Transverse colon (tissue), 3 donors: ENCODE data around the gene HDLBP.

Source experiments
- EP300 ChIP-seq: sonication (generic); formaldehyde crosslinking; IDR thresholded peaks from one replicate; pipeline ENCODE4 v1.6.1; 2017; ENCODE audit warnings: antibody characterized with exemption, low read depth
- POLR2A ChIP-seq: fragments of 450-650 bp; IDR thresholded peaks from one replicate; pipeline ENCODE4 v1.6.1; 2016; ENCODE audit warnings: antibody characterized with exemption, mild to moderate bottlenecking, moderate library complexity
- TF ChIP-seq, protein P1 (sequence below), 5 experiments: fragments of 200-600 bp in 3 of 5; fragments of 450-650 bp in 2 of 5; sonication (generic) in 3 of 5; IDR thresholded peaks; 1 replicate in 2 of 5; 2 replicates in 3 of 5; pipeline ENCODE4 v1.5.1; 2016 to 2017; ENCODE audit warnings: antibody characterized with exemption in 5 of 5, inconsistent platforms in 3 of 5, mild to moderate bottlenecking in 2 of 5, moderate library complexity in 1 of 5

GRCh38 chr2:241244368-241244767, 71.1 kb downstream of the HDLBP start:
- TF ChIP-seq POLR2A, result no peak
- TF ChIP-seq, protein P1, sequence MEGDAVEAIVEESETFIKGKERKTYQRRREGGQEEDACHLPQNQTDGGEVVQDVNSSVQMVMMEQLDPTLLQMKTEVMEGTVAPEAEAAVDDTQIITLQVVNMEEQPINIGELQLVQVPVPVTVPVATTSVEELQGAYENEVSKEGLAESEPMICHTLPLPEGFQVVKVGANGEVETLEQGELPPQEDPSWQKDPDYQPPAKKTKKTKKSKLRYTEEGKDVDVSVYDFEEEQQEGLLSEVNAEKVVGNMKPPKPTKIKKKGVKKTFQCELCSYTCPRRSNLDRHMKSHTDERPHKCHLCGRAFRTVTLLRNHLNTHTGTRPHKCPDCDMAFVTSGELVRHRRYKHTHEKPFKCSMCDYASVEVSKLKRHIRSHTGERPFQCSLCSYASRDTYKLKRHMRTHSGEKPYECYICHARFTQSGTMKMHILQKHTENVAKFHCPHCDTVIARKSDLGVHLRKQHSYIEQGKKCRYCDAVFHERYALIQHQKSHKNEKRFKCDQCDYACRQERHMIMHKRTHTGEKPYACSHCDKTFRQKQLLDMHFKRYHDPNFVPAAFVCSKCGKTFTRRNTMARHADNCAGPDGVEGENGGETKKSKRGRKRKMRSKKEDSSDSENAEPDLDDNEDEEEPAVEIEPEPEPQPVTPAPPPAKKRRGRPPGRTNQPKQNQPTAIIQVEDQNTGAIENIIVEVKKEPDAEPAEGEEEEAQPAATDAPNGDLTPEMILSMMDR (IDR thresholded peaks at IDR 0.05), result no peak
- TF ChIP-seq EP300, result no peak
